ENCODE data around the gene RCBTB2.
"Not testable (repeated sequence)": the region's sequence is repeated elsewhere in the genome, so short reads cannot be mapped to it uniquely, and the experiment has no call there.

RCBTB2 gene

GRCh38 chr13:48532506-48533499, at the start of gene RCBTB2:
RCBTB2 (minus strand) TSS chr13:48533080; CDS start chr13:48521939, 11,141 bp downstream.
- peak; percentile 98 for DNase-seq

GRCh38 chr13:48582084-48582483, 49.2 kb upstream of the RCBTB2 start:
- no peak for DNase-seq

- no peak for DNase-seq
Measured at GRCh38 chr13:48580896-48581295, 48.0 kb upstream of the RCBTB2 start.

GRCh38 chr13:48580185-48580803, 47.4 kb upstream of the RCBTB2 start:
- peak; percentile 47 for DNase-seq

DNA sequence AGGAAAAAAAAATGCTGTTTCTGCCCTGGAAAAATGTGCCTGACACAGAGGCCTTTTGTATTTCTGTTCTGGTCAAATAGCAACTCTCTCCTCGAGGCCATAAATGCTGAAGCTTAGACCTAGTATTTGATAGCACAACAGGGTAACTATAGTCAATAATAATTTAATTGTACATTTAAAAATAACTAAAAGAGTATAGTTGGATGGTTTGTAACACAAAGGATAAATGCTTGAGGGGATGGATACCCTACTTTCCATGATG, 47.0 kb upstream of the RCBTB2 start:
- DNase-seq = not testable (repeated sequence)

GRCh38 chr13:48579165-48579918, 46.5 kb upstream of the RCBTB2 start:
- DNase-seq = no peak

- no peak for DNase-seq
Measured at GRCh38 chr13:48578516-48579164, 45.8 kb upstream of the RCBTB2 start.

- DNase-seq = no peak
Measured at GRCh38 chr13:48576448-48577010, 43.6 kb upstream of the RCBTB2 start.

DNA sequence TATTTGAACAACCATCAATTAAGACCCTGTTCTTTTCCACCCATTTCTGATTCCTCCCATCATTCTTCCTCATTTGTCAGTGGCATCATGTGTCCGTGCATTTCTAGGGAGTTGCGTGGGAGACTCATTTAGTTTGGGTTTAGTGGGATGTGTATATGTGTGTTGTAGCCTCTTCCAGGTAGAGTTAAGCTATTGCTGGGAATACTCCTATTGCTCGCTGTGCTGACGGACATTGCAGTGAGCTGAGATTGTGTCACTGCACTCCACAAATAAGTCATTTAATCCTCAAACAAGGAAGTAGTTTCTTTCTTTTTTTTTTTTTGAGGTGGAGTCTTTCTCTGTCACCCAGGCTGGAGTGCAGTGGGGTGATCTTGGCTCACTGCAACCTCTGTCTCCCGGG, 42.2 kb upstream of the RCBTB2 start:
- DNase-seq = no peak

DNA sequence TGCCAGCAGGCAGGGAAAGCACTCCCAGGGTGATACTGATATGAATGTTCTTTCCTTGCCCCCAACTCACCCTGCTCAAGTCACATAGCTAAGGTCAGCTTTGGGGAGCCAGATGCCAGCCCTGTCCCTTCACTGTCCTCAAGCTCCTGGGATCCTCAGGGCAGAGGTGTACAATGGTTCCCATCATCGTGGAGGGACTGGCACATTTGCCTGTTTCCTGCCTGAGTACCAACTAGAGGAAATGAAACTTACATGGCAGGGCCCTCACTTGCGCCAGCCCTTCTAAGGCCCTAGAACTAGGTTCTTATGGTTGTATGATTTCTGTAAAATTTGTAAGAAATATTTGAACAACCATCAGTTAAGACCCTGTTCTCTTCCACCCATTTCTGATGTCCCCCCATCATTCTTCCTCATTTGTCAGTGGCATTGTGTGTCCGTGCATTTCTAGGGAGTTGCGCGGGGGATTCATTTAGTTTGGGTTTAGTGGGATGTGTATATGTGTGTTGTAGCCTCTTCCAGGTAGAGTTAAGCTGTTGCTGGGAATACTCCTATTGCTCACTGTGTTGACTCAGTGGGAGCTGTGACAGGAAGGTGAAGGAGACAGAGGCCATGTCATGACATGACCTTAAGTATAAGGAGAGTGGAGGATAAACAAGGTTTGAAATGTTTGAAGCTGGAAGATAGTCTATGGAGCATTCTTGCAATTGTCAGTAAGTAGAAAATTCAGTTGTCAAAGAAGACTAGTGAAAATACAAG, 41.3 kb upstream of the RCBTB2 start:
- no peak for DNase-seq

DNA sequence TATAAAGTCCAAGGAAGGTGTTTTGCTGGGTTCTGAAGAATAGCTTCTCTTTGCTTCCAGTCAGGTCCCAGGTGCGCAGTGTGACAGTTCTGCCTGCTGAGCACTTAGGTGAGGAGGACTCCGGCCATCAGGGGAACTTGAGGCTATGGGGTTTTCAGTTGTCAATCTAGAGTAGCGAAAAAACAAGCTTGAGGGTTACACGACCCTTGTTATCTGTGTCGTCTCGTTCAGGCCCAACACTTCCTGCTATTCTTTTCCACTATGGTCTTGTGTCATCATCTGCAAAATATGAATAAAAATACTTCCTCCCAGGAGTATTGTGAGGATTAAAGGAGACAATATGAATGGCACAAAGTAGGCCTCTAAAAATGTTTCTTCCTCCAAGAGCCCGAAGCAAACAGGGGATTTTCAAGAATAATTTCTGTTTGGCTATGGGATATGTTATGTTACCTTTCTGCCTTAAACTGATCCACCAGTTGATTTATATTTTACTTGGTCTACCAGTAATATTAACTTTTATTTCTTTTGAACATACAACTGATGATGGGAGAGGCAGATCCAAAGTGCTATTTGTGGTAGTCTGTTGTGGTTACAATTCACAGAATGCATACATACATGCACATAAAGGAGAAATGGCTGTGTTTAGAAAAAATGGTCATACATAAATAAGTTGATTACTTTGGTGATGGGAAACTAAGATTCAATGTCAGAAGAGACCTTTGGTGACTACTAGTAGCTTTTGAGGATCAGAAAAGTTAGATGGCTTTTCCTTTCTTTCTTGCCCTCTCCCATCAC, 40.5 kb upstream of the RCBTB2 start:
- DNase-seq = no peak

- no peak for DNase-seq
Measured at GRCh38 chr13:48571126-48571913, 38.4 kb upstream of the RCBTB2 start.

DNA sequence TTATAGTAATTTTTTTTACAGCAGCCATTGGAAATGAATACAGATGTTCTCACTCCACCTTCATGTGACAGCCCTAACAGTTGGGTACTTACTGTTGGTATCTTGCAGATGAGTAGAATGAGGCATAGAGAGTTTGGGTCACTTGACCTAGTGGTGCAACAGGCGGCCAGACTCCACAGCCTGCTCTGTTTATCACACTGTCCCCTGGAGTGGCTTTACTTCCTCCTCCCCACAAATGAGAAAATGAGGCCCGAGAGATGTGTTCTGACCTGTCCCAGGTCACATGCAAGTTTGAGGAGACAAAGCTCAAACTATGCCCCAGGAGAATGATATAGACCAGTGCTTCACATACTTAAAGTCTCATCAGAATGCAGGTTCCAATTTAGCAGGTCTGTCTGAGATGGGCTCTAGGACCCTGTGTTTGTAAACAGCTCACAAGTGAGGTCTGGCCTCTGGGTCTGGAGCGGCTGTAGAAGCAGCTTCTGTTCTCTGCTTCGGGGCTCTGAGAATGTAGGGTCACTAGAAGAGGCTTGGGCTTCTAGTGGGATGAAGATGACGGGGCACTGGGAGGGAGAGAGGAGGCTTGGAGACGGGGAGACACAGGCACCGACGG, 37.4 kb upstream of the RCBTB2 start:
- no peak for DNase-seq

- no peak for DNase-seq
Measured at GRCh38 chr13:48569104-48569666, 36.3 kb upstream of the RCBTB2 start.

DNA sequence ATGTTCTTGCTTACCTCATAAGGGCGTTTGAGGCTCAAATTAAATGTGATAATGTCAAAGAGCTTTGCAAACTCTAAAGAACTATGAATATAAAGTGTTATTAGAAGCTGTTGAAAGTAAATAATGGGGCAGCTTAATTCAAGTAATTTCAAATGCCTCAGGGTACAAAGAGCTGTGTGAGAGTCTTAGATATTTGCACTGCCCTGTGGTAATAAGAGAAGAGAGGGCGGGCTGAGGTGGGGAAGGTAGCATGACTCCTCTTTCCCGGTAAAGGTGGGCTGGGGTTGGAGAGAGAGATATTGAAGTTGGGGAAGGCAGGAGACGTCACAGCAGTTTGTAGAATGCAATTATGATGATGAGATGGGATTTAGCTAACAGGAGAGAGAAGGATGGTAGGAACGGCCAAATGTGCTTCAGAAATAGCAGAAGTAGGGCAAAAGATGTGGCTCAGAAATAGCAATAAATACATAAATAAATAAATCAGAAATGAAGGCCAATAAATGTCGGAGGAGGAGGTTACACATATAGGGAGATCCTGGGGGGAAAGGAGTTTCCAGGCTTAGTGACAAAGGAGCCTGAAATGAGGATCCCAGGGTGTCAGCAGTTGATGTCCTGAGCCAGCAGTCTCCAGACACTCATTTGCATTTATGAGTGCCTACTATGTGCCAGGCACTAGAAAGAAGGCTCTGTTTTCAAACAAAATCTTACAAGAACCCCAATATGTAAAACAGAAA, 35.7 kb upstream of the RCBTB2 start:
- DNase-seq = no peak

- no peak for DNase-seq
Measured at GRCh38 chr13:48567515-48568369, 34.9 kb upstream of the RCBTB2 start.

- DNase-seq = no peak
Measured at GRCh38 chr13:48564056-48564455, 31.2 kb upstream of the RCBTB2 start.

- no peak for DNase-seq
Measured at GRCh38 chr13:48563626-48564025, 30.7 kb upstream of the RCBTB2 start.
